SU-DHL-6 (cell line): ENCODE data around the gene CLDN17.

ENCODE experiments used
- H2AFZ ChIP-seq: fragments of 200-600 bp; sonication (generic); 2 replicates; pipeline ENCODE4 v1.6.1; 2014; ENCODE audit warnings: low read depth, mild to moderate bottlenecking, moderate library complexity, mixed read lengths, antibody characterized with exemption, low read length; ENCODE audit not compliant: severe bottlenecking
- H3F3A ChIP-seq: fragments of 200-600 bp; shearing (Covaris generic); 2 replicates; pipeline ENCODE4 v1.6.0; 2016; ENCODE audit warnings: antibody characterized with exemption, mild to moderate bottlenecking; ENCODE audit not compliant: insufficient read depth
- H3K27ac ChIP-seq: fragments of 200-600 bp; sonication (generic); 2 replicates; pipeline ENCODE4 v1.5.1; 2016; ENCODE audit warnings: low read depth, mild to moderate bottlenecking, low read length, moderate library complexity, mixed read lengths
- H3K27me3 ChIP-seq: fragments of 200-600 bp; sonication (generic), shearing (Covaris generic); 2 replicates; pipeline ENCODE4 v1.6.0; 2014; ENCODE audit warnings: mild to moderate bottlenecking, low read length
- H3K36me3 ChIP-seq: fragments of 200-600 bp; sonication (generic); 2 replicates; pipeline ENCODE4 v1.6.1; 2014; ENCODE audit warnings: mild to moderate bottlenecking, low read length, mixed read lengths
- H3K4me2 ChIP-seq: fragments of 300-600, 200-600 bp; shearing (Covaris generic), sonication (generic); 2 replicates; pipeline ENCODE4 v1.6.0; 2014; ENCODE audit warnings: low read length, low read depth, mild to moderate bottlenecking; ENCODE audit not compliant: poor library complexity, severe bottlenecking
- H3K4me3 ChIP-seq: fragments of 200-600 bp; sonication (generic); 2 replicates; pipeline ENCODE4 v1.5.1; 2014; ENCODE audit warnings: antibody characterized with exemption, low read length, mild to moderate bottlenecking, mixed read lengths; ENCODE audit not compliant: insufficient read depth, poor library complexity, severe bottlenecking
- H3K79me2 ChIP-seq: fragments of 200-600 bp; sonication (generic); 2 replicates; pipeline ENCODE4 v1.6.1; 2014; ENCODE audit warnings: mild to moderate bottlenecking, low read length, moderate library complexity; ENCODE audit not compliant: insufficient read depth
- H3K9ac ChIP-seq: fragments of 200-600 bp; sonication (generic); 2 replicates; pipeline ENCODE4 v1.7.0; 2014; ENCODE audit warnings: mild to moderate bottlenecking, low read length
- H3K9me2 ChIP-seq: fragments of 200-600 bp; sonication (generic); replicated peaks from 2 replicates; pipeline ENCODE4 v1.6.1; 2014; ENCODE audit warnings: low read length; ENCODE audit not compliant: insufficient read depth
- H3K9me3 ChIP-seq: fragments of 200-600 bp; sonication (generic); 2 replicates; pipeline ENCODE4 v1.6.1; 2014; ENCODE audit warnings: low read length, mixed read lengths; ENCODE audit not compliant: insufficient read depth
- H4K20me1 ChIP-seq: fragments of 200-600 bp; sonication (generic); 2 replicates; pipeline ENCODE4 v1.6.1; 2014; ENCODE audit warnings: low read depth, mild to moderate bottlenecking, antibody characterized with exemption, low read length, moderate library complexity, mixed read lengths
- CTCF ChIP-seq: fragments of 200-600 bp; sonication (generic); IDR thresholded peaks from one replicate; pipeline ENCODE4 v1.5.1; 2017; ENCODE audit warnings: antibody characterized with exemption, mild to moderate bottlenecking, low read length, moderate library complexity; ENCODE audit not compliant: insufficient read depth, poor library complexity, severe bottlenecking
- EZH2phosphoT487 ChIP-seq: fragments of 200-600 bp; sonication (generic), shearing (Covaris generic); conservative IDR thresholded peaks from 2 replicates; pipeline ENCODE4 v1.6.1; 2018; ENCODE audit warnings: mild to moderate bottlenecking, antibody characterized with exemption, low read length, moderate library complexity, mixed read lengths

CLDN17 gene, protein sequence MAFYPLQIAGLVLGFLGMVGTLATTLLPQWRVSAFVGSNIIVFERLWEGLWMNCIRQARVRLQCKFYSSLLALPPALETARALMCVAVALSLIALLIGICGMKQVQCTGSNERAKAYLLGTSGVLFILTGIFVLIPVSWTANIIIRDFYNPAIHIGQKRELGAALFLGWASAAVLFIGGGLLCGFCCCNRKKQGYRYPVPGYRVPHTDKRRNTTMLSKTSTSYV

GRCh38 chr21:30166705-30167104 is at the start of gene CLDN17:
TSS of gene CLDN17 (minus strand) at chr21:30166805. CDS start at chr21:30166617, 188 bp downstream.
- no peaks in the 10 kb centered on the region for H3K9me3 ChIP-seq
- H3K27ac ChIP-seq, result no peak within 1 kb of the TSS
- no peaks in the 10 kb centered on the region for H4K20me1 ChIP-seq
- TF ChIP-seq EZH2phosphoT487, result no peak
- no peak for TF ChIP-seq CTCF
- H3K27me3 ChIP-seq, result no peaks in the 10 kb centered on the region
- no peaks in the 10 kb centered on the region for H3K79me2 ChIP-seq
- H3K9ac ChIP-seq, result no peak within 1 kb of the TSS
- no peaks in the 10 kb centered on the region for H3K36me3 ChIP-seq
- no peak within 1 kb of the TSS for H3K4me3 ChIP-seq
- H3K4me2 ChIP-seq, result no peak within 1 kb of the TSS
- H3K9me2 ChIP-seq, result 0 out of 2 replicates have a peak, but pooled peaks cover 3% of the 10 kb centered on the region
- no peaks in the 10 kb centered on the region for H3F3A ChIP-seq
- H2AFZ ChIP-seq, result no peak within 1 kb of the TSS

DNA sequence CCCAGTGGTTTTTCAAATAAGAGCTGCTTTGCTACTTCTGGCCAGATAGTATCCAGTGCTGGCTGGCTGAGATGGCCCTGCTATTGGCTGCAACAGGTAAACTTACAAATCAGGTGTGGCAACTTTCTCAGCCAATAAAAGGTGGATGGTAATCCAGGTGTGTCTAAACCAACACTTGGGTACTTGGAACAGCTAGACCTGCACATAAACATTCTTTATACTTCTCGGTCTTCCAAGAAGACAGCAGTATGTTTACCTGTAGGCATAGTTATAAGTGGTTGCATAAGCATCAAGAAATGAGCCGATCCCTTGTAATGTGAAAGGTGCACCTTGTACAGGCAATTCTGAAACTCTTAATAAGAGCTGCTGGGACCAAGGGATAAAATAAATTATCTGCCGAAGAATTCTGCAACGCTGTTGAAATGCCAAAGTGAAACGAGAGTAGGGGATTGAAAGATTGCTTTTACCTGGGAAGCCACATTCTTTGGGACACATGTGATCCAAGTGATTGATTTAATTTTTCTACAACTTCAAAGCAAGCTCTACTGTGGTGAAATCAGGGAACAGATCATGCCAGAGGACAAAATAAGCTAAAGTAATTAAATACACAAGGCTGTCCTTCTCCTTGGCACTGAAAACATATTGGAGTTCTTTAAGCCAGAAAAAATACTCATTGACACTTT is 49.6 kb upstream of the CLDN17 start, which contains the start of gene CLDN8:
Gene CLDN8 (minus strand): TSS at position 57 of the 683 bp plus-strand sequence. CDS start 172 bp downstream, outside the sequence.
- H3K9me3 ChIP-seq, result no peaks in the 10 kb centered on the region
- no peaks in the 10 kb centered on the region; the same call in 1 of the 2 replicates for H3K9me2 ChIP-seq
- no peak within 1 kb of the TSS for H2AFZ ChIP-seq
- no peak for TF ChIP-seq EZH2phosphoT487
- no peak for TF ChIP-seq CTCF
- no peak within 1 kb of the TSS for H3K27ac ChIP-seq
- no peak within 1 kb of the TSS for H3K9ac ChIP-seq
- H3K4me3 ChIP-seq, result no peak within 1 kb of the TSS
- no peaks in the 10 kb centered on the region for H3K36me3 ChIP-seq
- H3K27me3 ChIP-seq, result no peaks in the 10 kb centered on the region
- H3K4me2 ChIP-seq, result no peak within 1 kb of the TSS
- no peaks in the 10 kb centered on the region for H3K79me2 ChIP-seq
- H4K20me1 ChIP-seq, result no peaks in the 10 kb centered on the region
- H3F3A ChIP-seq, result no peaks in the 10 kb centered on the region

GRCh38 chr21:30211071-30211470 is 44.5 kb upstream of the CLDN17 start:
- no peak overlapping the region for H3K4me3 ChIP-seq
- no peak overlapping the region for H2AFZ ChIP-seq
- H3K79me2 ChIP-seq, result no peaks in the 10 kb centered on the region
- H3F3A ChIP-seq, result no peaks in the 10 kb centered on the region
- H3K4me2 ChIP-seq, result no peak overlapping the region
- H3K27ac ChIP-seq, result no peak overlapping the region
- no peaks in the 10 kb centered on the region for H3K27me3 ChIP-seq
- no peak overlapping the region for H3K9ac ChIP-seq
- TF ChIP-seq EZH2phosphoT487 (no peak), CTCF (no peak)
- H3K9me3 ChIP-seq, result no peaks in the 10 kb centered on the region
- no peaks in the 10 kb centered on the region for H3K9me2 ChIP-seq
- H3K36me3 ChIP-seq, result no peaks in the 10 kb centered on the region
- no peaks in the 10 kb centered on the region for H4K20me1 ChIP-seq
